Esophagus muscularis mucosa (tissue), 4 donors: Measurements from ENCODE around the gene CES3. TPM values are rescaled to one million over a fixed set of nuclear protein-coding genes. Genes with fewer than 3 reads are reported as not detected.
"Not testable (repeated sequence)": the region's sequence is repeated elsewhere in the genome, so short reads cannot be mapped to it uniquely, and the experiment has no call there.

Experiments used
- DNase-seq: peaks from one replicate; pipeline ENCODE4 v3.0.0-alpha.2; 2017; ENCODE audit errors: extremely low spot score
- H3K27ac ChIP-seq, 4 donors: fragments of 200-600 bp; sonication (generic); replicated peaks in 1 of 4; 1 replicate in 3 of 4; 2 replicates in 1 of 4; pipeline ENCODE4 v1.5.1; 2016 to 2019; ENCODE audit warnings: mild to moderate bottlenecking in 1 of 4
- H3K27me3 ChIP-seq, 4 donors: fragments of 200-600 bp; sonication (generic); one replicate each; pipeline versions ENCODE4 v1.5.1 to v1.6.0; 2016 to 2019
- H3K36me3 ChIP-seq, 4 donors: fragments of 200-600 bp; sonication (generic); one replicate each; pipeline ENCODE4 v1.5.1; 2016 to 2019
- H3K4me1 ChIP-seq, 4 donors: fragments of 200-600 bp; sonication (generic); one replicate each; pipeline ENCODE4 v1.5.1; 2016 to 2019
- H3K4me3 ChIP-seq, 4 donors: fragments of 200-600 bp; sonication (generic); 1 replicate in 2 of 4; 2 replicates in 2 of 4; pipeline ENCODE4 v1.5.1; 2016 to 2019; ENCODE audit warnings: mild to moderate bottlenecking in 4 of 4, moderate library complexity in 1 of 4
- H3K9me3 ChIP-seq, 4 donors: fragments of 200-600 bp; sonication (generic); 1 replicate in 3 of 4; 2 replicates in 1 of 4; pipeline ENCODE4 v1.5.1; 2016 to 2019
- CTCF ChIP-seq, 3 experiments: fragments of 200-600 bp in 2 of 3; fragments of 450-650 bp in 1 of 3; sonication (generic) in 2 of 3; IDR thresholded peaks; one replicate each; pipeline ENCODE4 v1.5.1; 2017 to 2019; ENCODE audit warnings: antibody characterized with exemption in 3 of 3, mild to moderate bottlenecking in 2 of 3, moderate library complexity in 1 of 3
- EP300 ChIP-seq: sonication (generic); formaldehyde crosslinking; IDR thresholded peaks from one replicate; pipeline ENCODE4 v1.6.1; 2017; ENCODE audit warnings: antibody characterized with exemption
- POLR2A ChIP-seq: fragments of 450-650 bp; IDR thresholded peaks from one replicate; pipeline ENCODE4 v1.6.1; 2017; ENCODE audit warnings: antibody characterized with exemption, moderate library complexity, mild to moderate bottlenecking, low read depth
- POLR2AphosphoS5 ChIP-seq, 2 donors: sonication (generic); formaldehyde crosslinking; IDR thresholded peaks; one replicate each; pipeline ENCODE4 v1.6.1; 2017; ENCODE audit warnings: antibody characterized with exemption in 2 of 2
- WGBS: methylation state at CpG from one replicate; pipeline ENCODE4 v1.1.5; 2018; 5-methylcytosine and 5-hydroxymethylcytosine counted together
- intact Hi-C: fragments of 100-400 bp; cut with DNase I; formaldehyde crosslinking; loops from one replicate; pipeline ENCODE4 v1.15.1; 2023
- total RNA-seq, 4 donors: library from RNA; depleted of rRNA; stranded (reverse); fragments of >200 nt; gene quantifications; one replicate each; pipeline versions ENCODE4 v1.1.0 to v1.2.1, GENCODE V29; 2016

The CES3 gene
- total RNA-seq, 4 donors from 2014 or later: 0.23 to 0.42 (median 0.33) TPM; not detected in 1

GRCh38 chr16:66952430-66953110 is 8.5 kb upstream of the CES3 start:
- no peak overlapping the region for H3K27ac ChIP-seq
- intact Hi-C loops: no loop called here
- no peak for TF ChIP-seq CTCF (IDR thresholded peaks at IDR 0.05)
- no peak for TF ChIP-seq POLR2A
- no peak for TF ChIP-seq EP300
- no peak for TF ChIP-seq POLR2AphosphoS5 (IDR thresholded peaks at IDR 0.05)
- no peak overlapping the region for H3K4me3 ChIP-seq
- H3K27me3 ChIP-seq: peaks cover 0 to 26% (median 0%) of the 10 kb centered on the region in 4 donors
- H3K9me3 ChIP-seq: no peaks in the 10 kb centered on the region
- 81% methylated on average over 7 of the region's 7 CpGs for whole genome bisulfite sequencing
- DNase-seq: no peak
- peaks cover 13 to 16% (median 14%) of the 10 kb centered on the region in 4 donors for H3K4me1 ChIP-seq
- no peaks in the 10 kb centered on the region for H3K36me3 ChIP-seq

GRCh38 chr16:66953462-66954096 is 7.5 kb upstream of the CES3 start:
- Histone ChIP-seq H3K36me3 (no peaks in the 10 kb centered on the region), H3K4me1 (peaks cover 6 to 9% (median 7%) of the 10 kb centered on the region in 4 donors), H3K27me3 (peaks cover 0 to 26% (median 0%) of the 10 kb centered on the region in 4 donors), H3K27ac (no peak overlapping the region), H3K4me3 (no peak overlapping the region), H3K9me3 (no peaks in the 10 kb centered on the region)
- intact Hi-C loops: no loop called here
- WGBS: 82% methylated on average over 9 of the region's 10 CpGs
- no peak for TF ChIP-seq EP300
- no peak for TF ChIP-seq POLR2A
- no peak for TF ChIP-seq POLR2AphosphoS5 (IDR thresholded peaks at IDR 0.05)
- no peak for TF ChIP-seq CTCF (IDR thresholded peaks at IDR 0.05)
- no peak for DNase-seq

- Histone ChIP-seq H3K27ac (no peak overlapping the region), H3K36me3 (no peaks in the 10 kb centered on the region), H3K4me3 (no peak overlapping the region), H3K4me1 (peaks cover 0 to 3% (median under 1%) of the 10 kb centered on the region in 4 donors), H3K9me3 (no peaks in the 10 kb centered on the region), H3K27me3 (peaks cover 0 to 21% (median 0%) of the 10 kb centered on the region in 4 donors)
- no peak for DNase-seq
- 26% methylated on average over 8 of the region's 8 CpGs for WGBS
- no peak for TF ChIP-seq POLR2A
- peak; percentile 74 to 82 (median 80) for TF ChIP-seq CTCF (IDR thresholded peaks at IDR 0.05)
- peak in 1 of 2 donors; percentile 20 for TF ChIP-seq POLR2AphosphoS5 (IDR thresholded peaks at IDR 0.05)
- TF ChIP-seq EP300: no peak
- intact Hi-C loops: no loop called here
These were observed 6.9 kb upstream of the CES3 start for GRCh38 chr16:66954097-66954659.

GRCh38 chr16:66955363-66956153 is 5.5 kb upstream of the CES3 start:
- WGBS: 78% methylated on average over 17 of the region's 17 CpGs
- peaks cover 0 to 11% (median 0%) of the 10 kb centered on the region in 4 donors for H3K27me3 ChIP-seq
- H3K4me1 ChIP-seq, H3K4me3 ChIP-seq, H3K9me3 ChIP-seq, DNase-seq, H3K36me3 ChIP-seq, H3K27ac ChIP-seq, intact Hi-C loops: not testable (repeated sequence)

- 92% methylated on average over 1 of the region's 1 CpG for WGBS
- DNase-seq, intact Hi-C loops, H3K36me3 ChIP-seq, H3K27me3 ChIP-seq, H3K27ac ChIP-seq, H3K4me1 ChIP-seq, H3K4me3 ChIP-seq, H3K9me3 ChIP-seq: not testable (repeated sequence)
These were observed 5.0 kb upstream of the CES3 start for GRCh38 chr16:66956154-66956457.
